SK-N-SH treated with all-trans-retinoic acid at 6 μM for 48 hours (cell line): ENCODE measurements around the gene CST3.
"Not testable (repeated sequence)": the region's sequence is repeated elsewhere in the genome, so short reads cannot be mapped to it uniquely, and the experiment has no call there.

Source experiments
- ATAC-seq: fragments of 200-7000 bp; cut with Tn5 transposase; 3 replicates; pipeline ENCODE4 v1.9.1; 2020; ENCODE audit warnings: mild to moderate bottlenecking, moderate library complexity
- CREB5 ChIP-seq: fragments of 250-450 bp; sonication (Bioruptor Pico); IDR thresholded peaks from 2 replicates; pipeline ENCODE4 v1.5.1; 2020; ENCODE audit warnings: low read depth, mild to moderate bottlenecking, moderate library complexity
- CSDC2 ChIP-seq: fragments of 250-450 bp; sonication (Bioruptor Pico); IDR thresholded peaks from 2 replicates; pipeline ENCODE4 v1.5.0; 2020; ENCODE audit warnings: mild to moderate bottlenecking, moderate library complexity
- CSRNP3 ChIP-seq: fragments of 250-450 bp; sonication (Bioruptor Pico); IDR thresholded peaks from 2 replicates; pipeline ENCODE4 v1.5.1; 2021; ENCODE audit warnings: mild to moderate bottlenecking, moderate library complexity
- ESRRG ChIP-seq: fragments of 250-450 bp; sonication (Bioruptor Pico); IDR thresholded peaks from 2 replicates; pipeline ENCODE4 v1.6.1; 2021; ENCODE audit warnings: mild to moderate bottlenecking
- GLIS3 ChIP-seq: fragments of 250-450 bp; sonication (Bioruptor Pico); IDR thresholded peaks from 2 replicates; pipeline ENCODE4 v1.5.0; 2020; ENCODE audit warnings: mild to moderate bottlenecking, moderate library complexity
- ISL1 ChIP-seq: fragments of 250-450 bp; sonication (Bioruptor Pico); IDR thresholded peaks from 2 replicates; pipeline ENCODE4 v2.1.2; 2022; ENCODE audit warnings: mild to moderate bottlenecking, moderate library complexity
- PATZ1 ChIP-seq: fragments of 250-450 bp; sonication (Bioruptor Pico); IDR thresholded peaks from 2 replicates; pipeline ENCODE4 v1.8.0; 2020; ENCODE audit warnings: mild to moderate bottlenecking, moderate library complexity, borderline replicate concordance
- PPARA ChIP-seq: fragments of 250-450 bp; sonication (Bioruptor Pico); IDR thresholded peaks from 2 replicates; pipeline ENCODE4 v1.5.0; 2020; ENCODE audit warnings: mild to moderate bottlenecking, borderline replicate concordance
- RARB ChIP-seq: fragments of 250-450 bp; sonication (Bioruptor Pico); IDR thresholded peaks from 2 replicates; pipeline ENCODE4 v1.8.0; 2021; ENCODE audit warnings: mild to moderate bottlenecking, moderate library complexity
- SNAI2 ChIP-seq: fragments of 250-450 bp; sonication (Bioruptor Pico); IDR thresholded peaks from 2 replicates; pipeline ENCODE4 v1.5.0; 2020; ENCODE audit warnings: mild to moderate bottlenecking, moderate library complexity
- TCF4 ChIP-seq: fragments of 250-450 bp; sonication (Bioruptor Pico); IDR thresholded peaks from 2 replicates; pipeline ENCODE4 v1.8.0; 2021; ENCODE audit warnings: mild to moderate bottlenecking, moderate library complexity, borderline replicate concordance
- TOX ChIP-seq: fragments of 250-450 bp; sonication (Bioruptor Pico); IDR thresholded peaks from 2 replicates; pipeline ENCODE4 v1.8.0; 2021; ENCODE audit warnings: mild to moderate bottlenecking, moderate library complexity, borderline replicate concordance
- ZNF565 ChIP-seq: fragments of 450-650 bp; formaldehyde crosslinking; conservative IDR thresholded peaks from 2 replicates; pipeline ENCODE4 v1.5.0; 2020; ENCODE audit warnings: low read depth, mild to moderate bottlenecking, moderate library complexity
- ZNF70 ChIP-seq: fragments of 450-650 bp; formaldehyde crosslinking; IDR thresholded peaks from 2 replicates; pipeline ENCODE4 v1.5.0; 2020; ENCODE audit warnings: mild to moderate bottlenecking, moderate library complexity
- TF ChIP-seq, protein P1 (sequence below): fragments of 250-450 bp; sonication (Bioruptor Pico); IDR thresholded peaks from 2 replicates; pipeline ENCODE4 v1.8.0; 2021; ENCODE audit warnings: low read depth, mild to moderate bottlenecking, moderate library complexity, borderline replicate concordance
- TF ChIP-seq, protein P2 (sequence below): fragments of 250-450 bp; sonication (Bioruptor Pico); IDR thresholded peaks from 2 replicates; pipeline ENCODE4 v1.5.0; 2020; ENCODE audit warnings: mild to moderate bottlenecking, moderate library complexity

The CST3 gene

GRCh38 chr20:23638309-23638708, 554 bp upstream of the CST3 start (continued):
- no peak for TF ChIP-seq ESRRG (CRISPR knock-in tag)
- TF ChIP-seq ISL1 (CRISPR knock-in tag), result no peak
- no peak for TF ChIP-seq PPARA (CRISPR knock-in tag)

DNA sequence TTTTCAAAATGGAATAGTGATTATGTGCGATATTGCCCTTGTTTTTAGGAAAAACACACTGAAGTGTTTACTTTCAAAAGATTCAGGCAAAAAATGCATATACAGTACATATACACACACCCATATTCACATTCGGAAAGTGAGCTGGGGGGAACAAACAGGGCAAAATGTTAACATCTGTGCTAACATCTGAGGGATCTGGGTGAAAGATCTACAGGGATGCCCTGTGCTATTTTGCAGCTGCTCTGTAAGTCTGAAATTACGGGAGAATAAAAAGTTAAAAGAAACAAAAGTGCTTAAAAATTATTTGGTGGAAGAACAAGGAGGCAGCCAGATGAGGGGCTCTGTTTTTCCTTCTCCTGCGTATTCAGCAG, 860 bp downstream of the CST3 start:
- TF ChIP-seq ZNF565 (CRISPR knock-in tag) (no peak), CREB5 (no peak), GLIS3 (CRISPR knock-in tag) (no peak), TOX (no peak), CSRNP3 (CRISPR knock-in tag) (no peak), PATZ1 (CRISPR knock-in tag) (no peak)
- TF ChIP-seq, protein P1, sequence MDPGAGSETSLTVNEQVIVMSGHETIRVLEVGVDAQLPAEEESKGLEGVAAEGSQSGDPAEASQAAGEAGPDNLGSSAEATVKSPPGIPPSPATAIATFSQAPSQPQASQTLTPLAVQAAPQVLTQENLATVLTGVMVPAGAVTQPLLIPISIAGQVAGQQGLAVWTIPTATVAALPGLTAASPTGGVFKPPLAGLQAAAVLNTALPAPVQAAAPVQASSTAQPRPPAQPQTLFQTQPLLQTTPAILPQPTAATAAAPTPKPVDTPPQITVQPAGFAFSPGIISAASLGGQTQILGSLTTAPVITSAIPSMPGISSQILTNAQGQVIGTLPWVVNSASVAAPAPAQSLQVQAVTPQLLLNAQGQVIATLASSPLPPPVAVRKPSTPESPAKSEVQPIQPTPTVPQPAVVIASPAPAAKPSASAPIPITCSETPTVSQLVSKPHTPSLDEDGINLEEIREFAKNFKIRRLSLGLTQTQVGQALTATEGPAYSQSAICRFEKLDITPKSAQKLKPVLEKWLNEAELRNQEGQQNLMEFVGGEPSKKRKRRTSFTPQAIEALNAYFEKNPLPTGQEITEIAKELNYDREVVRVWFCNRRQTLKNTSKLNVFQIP (CRISPR knock-in tag), result no peak
- ATAC-seq, result no peak

- no peak for ATAC-seq
- no peak for TF ChIP-seq TCF4 (CRISPR knock-in tag)
- no peak for TF ChIP-seq ZNF70 (CRISPR knock-in tag)
- TF ChIP-seq ZNF565 (CRISPR knock-in tag), result no peak
- TF ChIP-seq GLIS3 (CRISPR knock-in tag), result no peak
- no peak for TF ChIP-seq RARB (CRISPR knock-in tag)
- TF ChIP-seq, protein P1 (CRISPR knock-in tag), result no peak
- TF ChIP-seq CSDC2 (CRISPR knock-in tag), result no peak
- no peak for TF ChIP-seq ISL1 (CRISPR knock-in tag)
- no peak for TF ChIP-seq CSRNP3 (CRISPR knock-in tag)
- no peak for TF ChIP-seq SNAI2 (CRISPR knock-in tag)
- TF ChIP-seq, protein P2, sequence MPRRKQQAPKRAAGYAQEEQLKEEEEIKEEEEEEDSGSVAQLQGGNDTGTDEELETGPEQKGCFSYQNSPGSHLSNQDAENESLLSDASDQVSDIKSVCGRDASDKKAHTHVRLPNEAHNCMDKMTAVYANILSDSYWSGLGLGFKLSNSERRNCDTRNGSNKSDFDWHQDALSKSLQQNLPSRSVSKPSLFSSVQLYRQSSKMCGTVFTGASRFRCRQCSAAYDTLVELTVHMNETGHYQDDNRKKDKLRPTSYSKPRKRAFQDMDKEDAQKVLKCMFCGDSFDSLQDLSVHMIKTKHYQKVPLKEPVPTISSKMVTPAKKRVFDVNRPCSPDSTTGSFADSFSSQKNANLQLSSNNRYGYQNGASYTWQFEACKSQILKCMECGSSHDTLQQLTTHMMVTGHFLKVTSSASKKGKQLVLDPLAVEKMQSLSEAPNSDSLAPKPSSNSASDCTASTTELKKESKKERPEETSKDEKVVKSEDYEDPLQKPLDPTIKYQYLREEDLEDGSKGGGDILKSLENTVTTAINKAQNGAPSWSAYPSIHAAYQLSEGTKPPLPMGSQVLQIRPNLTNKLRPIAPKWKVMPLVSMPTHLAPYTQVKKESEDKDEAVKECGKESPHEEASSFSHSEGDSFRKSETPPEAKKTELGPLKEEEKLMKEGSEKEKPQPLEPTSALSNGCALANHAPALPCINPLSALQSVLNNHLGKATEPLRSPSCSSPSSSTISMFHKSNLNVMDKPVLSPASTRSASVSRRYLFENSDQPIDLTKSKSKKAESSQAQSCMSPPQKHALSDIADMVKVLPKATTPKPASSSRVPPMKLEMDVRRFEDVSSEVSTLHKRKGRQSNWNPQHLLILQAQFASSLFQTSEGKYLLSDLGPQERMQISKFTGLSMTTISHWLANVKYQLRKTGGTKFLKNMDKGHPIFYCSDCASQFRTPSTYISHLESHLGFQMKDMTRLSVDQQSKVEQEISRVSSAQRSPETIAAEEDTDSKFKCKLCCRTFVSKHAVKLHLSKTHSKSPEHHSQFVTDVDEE (CRISPR knock-in tag), result no peak
These were observed 1.4 kb downstream of the CST3 start for GRCh38 chr20:23636182-23636907.

- ATAC-seq, result not testable (repeated sequence)
These were observed 2.0 kb downstream of the CST3 start for GRCh38 chr20:23635768-23636090.
